ENCODE data around the gene GRIN3A. TPM values are rescaled to one million over a fixed set of nuclear protein-coding genes. Genes with fewer than 3 reads are reported as not detected.
"Not testable (repeated sequence)": the region's sequence is repeated elsewhere in the genome, so short reads cannot be mapped to it uniquely, and the experiment has no call there.

Gene GRIN3A
- 0.08 TPM for total RNA-seq

GRCh38 chr9:101738566-101739183 is at the start of gene GRIN3A:
TSS of gene GRIN3A (minus strand) at chr9:101738647. CDS start at chr9:101737979, 668 bp downstream.
- peak; percentile 68 for DNase-seq (ENCODE audit: low spot score)
- peak; percentile 95 for ATAC-seq

DNA sequence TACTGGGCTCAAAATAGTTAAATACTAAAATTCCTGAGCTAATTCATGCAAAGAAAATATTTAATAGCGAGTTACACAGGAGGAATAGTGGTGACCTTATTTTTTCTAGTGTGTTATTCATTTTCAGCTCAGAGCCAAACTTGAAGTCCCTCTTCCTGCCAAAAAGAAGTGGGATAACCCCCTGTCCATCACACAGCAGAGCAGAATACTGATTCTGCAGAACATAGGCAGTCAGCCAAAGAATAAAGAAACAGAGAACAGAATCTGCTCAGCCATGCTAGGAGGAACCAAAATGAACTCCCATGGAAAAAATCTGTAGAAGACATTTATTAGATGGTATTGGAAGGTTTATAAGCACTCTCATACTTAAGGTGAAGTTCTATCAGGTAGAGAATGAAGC is 49.4 kb upstream of the GRIN3A start:
- ATAC-seq, result no peak
- DNase-seq (ENCODE audit: low spot score), result no peak

GRCh38 chr9:101778332-101778731 is 39.9 kb upstream of the GRIN3A start:
- no peak for DNase-seq (ENCODE audit: low spot score)
- ATAC-seq, result no peak

- peak; percentile 56 for ATAC-seq
- no peak for DNase-seq (ENCODE audit: low spot score)
Measured at GRCh38 chr9:101764472-101764871, 26.0 kb upstream of the GRIN3A start.

DNA sequence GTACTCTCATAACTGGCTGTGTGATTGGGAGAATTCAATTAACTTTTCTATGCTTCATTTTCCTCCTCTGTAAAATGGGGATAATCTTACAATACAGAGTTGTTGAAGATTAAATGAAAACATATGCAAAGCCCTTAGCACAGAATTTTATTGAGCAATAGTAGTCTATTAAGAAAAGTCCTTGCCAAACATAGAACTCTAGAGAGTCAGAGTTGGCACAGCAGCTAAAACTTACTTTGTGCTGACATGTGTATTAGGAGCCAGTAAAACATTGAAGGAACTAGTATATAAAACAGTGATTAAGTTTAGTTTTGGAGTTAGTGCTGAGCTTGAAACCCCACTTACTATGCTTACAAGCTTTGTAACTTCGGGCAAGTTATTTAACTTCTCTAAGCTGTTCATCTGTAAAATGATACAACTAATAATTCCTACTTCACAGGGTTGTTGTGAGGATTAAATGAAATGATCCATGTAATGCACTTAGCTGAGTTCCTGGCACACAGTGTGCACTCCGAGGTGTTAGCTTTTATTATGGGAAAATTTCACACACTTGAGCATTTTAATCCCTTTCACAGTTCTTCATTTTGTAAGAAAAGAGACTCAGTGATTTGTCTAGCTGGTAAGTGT is 20.0 kb upstream of the GRIN3A start:
- peak; percentile 56 for ATAC-seq

DNA sequence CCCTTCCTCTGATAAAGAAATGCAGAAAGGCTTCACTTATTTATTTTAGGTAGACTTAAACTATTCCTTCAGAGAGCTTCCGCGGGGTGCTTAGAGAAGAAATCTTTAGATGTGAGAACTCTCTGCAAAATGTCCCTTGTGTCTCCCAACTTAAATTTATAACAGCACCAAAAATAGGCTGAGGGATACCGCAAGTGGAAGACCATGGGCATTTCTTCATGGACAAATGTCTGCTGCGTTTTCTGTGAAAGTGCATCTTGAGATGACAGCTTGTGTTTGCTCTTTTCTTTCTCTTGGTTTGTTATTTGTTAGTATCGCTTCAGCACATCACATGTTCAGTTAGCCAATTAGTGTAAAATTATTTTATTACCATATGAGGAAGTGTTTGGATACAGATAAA is 15.3 kb upstream of the GRIN3A start:
- ATAC-seq, result no peak
- no peak for DNase-seq (ENCODE audit: low spot score)

More for the DNA sequence above, 20.0 kb upstream of the GRIN3A start:
- DNase-seq (ENCODE audit: low spot score), result no peak

- ATAC-seq (peak; percentile 64), DNase-seq (ENCODE audit: low spot score) (no peak)
Measured at GRCh38 chr9:101751895-101752294, 13.4 kb upstream of the GRIN3A start.

DNA sequence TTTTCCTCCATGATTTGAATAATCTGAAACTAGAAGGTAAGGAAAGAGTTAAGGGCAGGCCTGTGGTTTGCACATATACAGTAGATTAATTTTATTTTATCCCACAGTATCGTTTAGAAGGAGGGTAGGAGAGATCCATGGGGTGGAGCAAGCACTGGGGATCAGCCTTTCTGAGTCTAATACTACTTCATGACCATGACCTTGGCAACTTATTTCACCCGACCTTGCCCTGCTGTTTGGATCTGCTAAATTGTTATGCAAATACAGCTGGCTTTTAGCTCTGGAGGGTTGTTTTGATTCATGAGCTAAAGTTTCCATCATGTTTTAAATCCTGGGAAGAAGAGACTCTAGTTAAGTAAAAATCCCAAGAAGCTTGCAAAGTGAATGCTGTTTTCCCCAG is 864 bp upstream of the GRIN3A start:
- ATAC-seq (no peak), DNase-seq (ENCODE audit: low spot score) (no peak)

GRCh38 chr9:101737705-101738565 is 512 bp downstream of the GRIN3A start:
- ATAC-seq (peak; percentile 96), DNase-seq (ENCODE audit: low spot score) (peak; percentile 57)

DNA sequence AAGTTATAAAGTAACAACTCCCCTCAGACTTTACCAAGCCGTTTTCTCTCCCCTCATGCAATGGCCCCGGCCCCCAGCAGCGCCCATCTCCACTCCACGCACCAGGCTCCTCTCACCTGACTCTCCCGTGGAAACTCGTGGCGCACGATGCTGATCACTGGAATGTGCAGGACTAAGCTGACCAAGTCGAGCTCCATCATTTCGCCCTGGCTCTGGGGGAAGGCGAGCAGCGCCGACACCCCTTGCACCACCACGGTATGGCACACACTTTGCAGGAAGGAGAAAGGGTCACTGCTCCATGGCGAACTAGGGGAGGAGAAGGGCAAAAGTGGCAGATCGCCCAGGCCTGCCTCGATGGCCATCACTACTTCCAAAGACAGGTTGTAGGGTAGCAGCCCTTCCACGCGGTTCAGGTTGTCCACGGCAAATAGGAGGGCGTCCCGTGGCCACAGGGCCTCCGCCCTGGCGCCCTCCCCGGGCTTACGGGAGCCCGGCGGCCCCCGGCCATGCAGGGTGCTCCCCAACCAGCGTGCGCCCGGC is 1.2 kb downstream of the GRIN3A start:
- ATAC-seq (no peak), DNase-seq (ENCODE audit: low spot score) (no peak)

GRCh38 chr9:101736717-101737116 is 1.7 kb downstream of the GRIN3A start:
- no peak for ATAC-seq
- DNase-seq (ENCODE audit: low spot score), result no peak

DNA sequence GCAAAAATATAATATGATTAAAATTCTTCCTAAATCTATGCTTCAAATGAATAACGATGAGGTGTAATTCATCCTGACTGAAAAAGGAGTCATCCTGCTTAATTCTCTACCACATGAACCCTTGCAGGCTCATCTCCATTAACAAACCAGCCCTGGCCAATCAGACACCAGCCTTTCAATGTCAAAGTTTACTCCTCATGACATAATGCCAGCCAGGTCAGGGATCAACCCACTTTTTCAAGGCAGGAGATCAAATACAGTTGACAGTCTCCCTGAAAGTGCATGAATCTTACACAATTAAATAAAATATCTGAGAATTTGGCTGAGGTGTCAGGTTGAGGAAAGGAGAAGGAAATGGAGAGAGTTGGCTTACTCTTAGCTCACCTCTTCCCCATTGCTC is 7.0 kb downstream of the GRIN3A start:
- ATAC-seq (peak; percentile 78), DNase-seq (ENCODE audit: low spot score) (no peak)

- no peak for DNase-seq (ENCODE audit: low spot score)
- peak; percentile 89 for ATAC-seq
Measured at GRCh38 chr9:101727612-101728524, 10.6 kb downstream of the GRIN3A start.

DNA sequence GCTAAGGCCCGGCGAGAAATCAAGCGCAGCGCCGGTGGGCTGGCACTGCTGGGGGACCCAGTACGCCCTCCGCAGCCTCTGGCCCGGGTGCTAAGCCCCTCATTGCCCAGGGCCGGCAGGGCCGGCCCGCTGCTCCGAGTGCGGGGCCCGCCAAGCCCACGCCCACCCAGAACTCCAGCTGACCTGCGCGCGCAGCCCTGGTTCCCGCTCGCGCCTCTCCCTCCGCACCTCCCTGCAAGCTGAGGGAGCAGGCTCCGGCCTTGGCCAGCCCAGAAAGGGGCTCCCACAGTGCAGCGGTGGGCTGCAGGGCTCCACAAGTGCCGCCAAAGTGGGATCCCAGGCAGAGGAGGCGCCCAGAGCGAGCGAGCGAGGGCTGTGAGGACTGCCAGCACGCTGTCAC is 14.2 kb downstream of the GRIN3A start:
- DNase-seq (ENCODE audit: low spot score); ATAC-seq: not testable (repeated sequence)

DNA sequence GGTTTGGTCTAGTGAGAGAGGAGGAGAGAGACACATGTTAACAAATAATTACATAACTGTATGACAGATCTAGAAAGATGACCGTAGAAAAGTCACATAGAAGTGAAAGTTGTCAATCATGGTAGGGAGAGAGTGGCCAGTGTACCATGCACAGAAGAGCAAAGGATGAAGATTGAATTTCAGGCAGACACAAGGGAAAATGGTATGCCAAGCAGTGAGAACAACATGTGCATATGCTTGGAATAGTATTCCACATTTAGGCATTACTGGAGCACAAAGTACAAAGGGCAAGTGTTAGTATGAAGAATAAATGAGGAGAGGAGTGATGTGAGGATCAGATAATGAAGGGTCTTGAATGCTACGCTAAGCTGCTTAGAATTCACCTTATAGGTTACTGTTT is 20.3 kb downstream of the GRIN3A start:
- DNase-seq (ENCODE audit: low spot score) (no peak), ATAC-seq (no peak)

DNA sequence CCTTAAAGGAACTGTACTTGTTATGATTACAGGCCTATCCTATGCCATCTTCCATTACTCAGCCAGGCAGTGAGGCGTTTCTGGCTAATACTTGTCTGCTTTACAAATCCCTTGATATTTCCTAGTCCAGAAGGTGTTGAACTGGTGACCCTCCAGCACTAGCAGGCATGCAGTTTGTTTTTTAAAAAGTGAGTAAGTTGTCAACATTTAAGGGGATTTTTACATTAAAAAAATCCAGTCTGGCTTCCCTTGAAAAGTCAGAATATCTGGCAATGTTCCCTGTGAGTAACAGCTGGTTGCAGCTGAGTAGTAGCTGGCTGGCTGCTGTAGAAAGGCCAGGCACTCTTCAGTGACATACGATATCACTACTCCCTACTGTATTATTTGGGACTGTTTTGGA is 21.8 kb downstream of the GRIN3A start:
- ATAC-seq (no peak), DNase-seq (ENCODE audit: low spot score) (no peak)

DNA sequence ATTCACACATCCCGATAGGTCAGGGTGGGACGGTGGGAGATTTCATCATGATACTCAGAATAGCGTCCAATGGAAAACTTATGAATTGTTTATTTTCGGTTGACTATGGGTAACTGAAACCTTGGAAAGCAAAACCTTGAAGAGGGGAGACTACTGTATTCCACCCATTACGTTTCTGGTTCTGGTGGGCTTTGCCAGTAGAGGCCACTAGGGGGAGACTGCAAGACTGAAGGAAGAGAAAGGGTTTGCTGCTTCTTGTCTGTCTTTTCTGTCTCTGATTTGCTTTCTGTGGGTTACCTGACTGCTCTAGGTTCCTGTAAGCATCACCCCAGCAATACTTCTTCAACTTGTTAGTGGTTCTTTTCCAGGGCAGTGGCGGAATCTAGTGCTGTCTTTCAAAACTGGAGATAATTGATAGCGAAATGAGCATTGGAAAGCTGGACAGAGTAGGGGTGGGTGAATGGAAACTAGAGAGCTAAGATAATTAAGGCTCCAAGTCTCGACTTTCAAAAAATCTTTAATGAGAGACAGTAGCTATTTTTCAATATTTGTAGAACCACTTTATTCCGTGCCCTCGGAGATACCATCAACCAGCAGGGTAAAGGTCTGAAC is 27.0 kb downstream of the GRIN3A start:
- DNase-seq (ENCODE audit: low spot score), result no peak
- no peak for ATAC-seq

DNA sequence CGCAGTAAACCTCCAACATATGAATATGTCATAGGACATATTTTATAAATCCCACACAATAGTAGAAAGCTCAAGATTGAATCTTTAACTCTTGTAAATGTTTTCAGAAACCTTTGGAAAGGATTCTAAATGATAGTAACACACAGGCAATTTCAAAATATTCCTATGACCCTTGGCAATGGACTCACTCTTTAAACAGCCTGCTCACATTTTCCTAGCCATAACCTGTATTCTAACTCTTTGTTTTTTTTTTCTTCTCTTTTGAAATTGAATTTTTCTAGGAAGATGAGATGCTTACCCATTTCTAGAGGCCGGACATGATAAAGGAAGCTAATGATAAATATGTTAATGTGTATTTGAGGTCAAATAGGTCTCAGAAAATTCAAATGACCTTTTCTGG is 29.6 kb downstream of the GRIN3A start:
- peak; percentile 28 for ATAC-seq
- no peak for DNase-seq (ENCODE audit: low spot score)

DNA sequence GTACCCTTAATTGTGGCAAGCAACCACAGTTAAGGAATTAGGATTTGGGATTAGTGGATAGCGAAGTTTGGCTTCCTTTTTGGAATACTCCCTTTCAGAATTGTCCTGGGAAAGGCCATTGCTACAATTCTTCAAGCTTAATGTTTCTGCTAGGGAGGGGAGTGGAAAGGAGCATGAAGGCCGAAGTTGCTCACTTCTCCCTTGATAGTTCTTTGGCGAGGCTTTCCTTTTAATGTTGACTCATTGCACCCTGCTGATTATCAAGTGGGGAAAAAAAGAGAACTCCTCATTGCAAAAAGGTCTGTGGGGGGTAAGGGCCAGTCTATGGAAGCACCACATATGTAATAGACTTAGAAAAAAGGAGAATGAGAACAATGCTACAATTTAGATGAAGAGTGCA is 30.7 kb downstream of the GRIN3A start:
- no peak for DNase-seq (ENCODE audit: low spot score)
- no peak for ATAC-seq

GRCh38 chr9:101706997-101707396 is 31.4 kb downstream of the GRIN3A start:
- no peak for DNase-seq (ENCODE audit: low spot score)
- ATAC-seq, result peak; percentile 63
